GM18499 (cell line): ENCODE results near the gene MCM6.
A peak's percentile ranks its signal among the peaks of the same experiment; 100 is the strongest.

Source experiments
- ATAC-seq: cut with Tn5 transposase; IDR thresholded peaks from one replicate; pipeline ENCODE4 v1.9.1; 2021; ENCODE audit warnings: moderate number of reproducible peaks; ENCODE audit not compliant: insufficient read depth, unreplicated experiment

The MCM6 gene

GRCh38 chr2:135870571-135870970, 5.7 kb downstream of the MCM6 start:
- ATAC-seq, result peak; percentile 54

GRCh38 chr2:135863233-135863632, 13.0 kb downstream of the MCM6 start:
- ATAC-seq, result no peak

GRCh38 chr2:135862718-135863117, 13.5 kb downstream of the MCM6 start:
- no peak for ATAC-seq

GRCh38 chr2:135853401-135853800, 22.8 kb downstream of the MCM6 start:
- no peak for ATAC-seq

GRCh38 chr2:135851858-135852257, 24.4 kb downstream of the MCM6 start:
- no peak for ATAC-seq

GRCh38 chr2:135850892-135851668, 25.2 kb downstream of the MCM6 start:
- no peak for ATAC-seq

- no peak for ATAC-seq
These were observed 27.2 kb downstream of the MCM6 start for GRCh38 chr2:135849087-135849486.

GRCh38 chr2:135845997-135846396, 30.2 kb downstream of the MCM6 start:
- ATAC-seq, result no peak

GRCh38 chr2:135845257-135845656, 31.0 kb downstream of the MCM6 start:
- no peak for ATAC-seq

GRCh38 chr2:135844301-135844895, 31.8 kb downstream of the MCM6 start:
- ATAC-seq, result no peak

- ATAC-seq, result no peak
These were observed 32.6 kb downstream of the MCM6 start for GRCh38 chr2:135843671-135844070.

- no peak for ATAC-seq
These were observed 35.6 kb downstream of the MCM6 start for GRCh38 chr2:135840601-135841000.

- ATAC-seq, result no peak
These were observed 36.5 kb downstream of the MCM6 start for GRCh38 chr2:135839713-135840112.

- ATAC-seq, result no peak
These were observed 37.7 kb downstream of the MCM6 start for GRCh38 chr2:135838502-135838901.

GRCh38 chr2:135836596-135837270, 39.5 kb downstream of the MCM6 start, which contains the start of gene LCT:
LCT (minus strand) TSS chr2:135837184; CDS start chr2:135837169, 15 bp downstream.
- no peak for ATAC-seq

- no peak for ATAC-seq
These were observed 43.4 kb downstream of the MCM6 start for GRCh38 chr2:135832891-135833290.

GRCh38 chr2:135831180-135831812, 44.9 kb downstream of the MCM6 start:
- no peak for ATAC-seq

GRCh38 chr2:135829378-135830135, 46.7 kb downstream of the MCM6 start:
- no peak for ATAC-seq

- no peak for ATAC-seq
These were observed 49.7 kb downstream of the MCM6 start for GRCh38 chr2:135826544-135826943.

- ATAC-seq, result no peak
These were observed 50.6 kb downstream of the MCM6 start for GRCh38 chr2:135825550-135826176.
